Gastrocnemius medialis (tissue), 4 donors: Measurements from ENCODE around the gene SUCLG2.

Experiments
- CTCF ChIP-seq, 5 experiments: fragments of 450-650 bp in 3 of 5; fragments of 200-600 bp in 2 of 5; sonication (generic) in 2 of 5; IDR thresholded peaks in 4 of 5; conservative IDR thresholded peaks in 1 of 5; 1 replicate in 4 of 5; 2 replicates in 1 of 5; pipeline ENCODE4 v1.5.1; 2016 to 2019; ENCODE audit warnings: antibody characterized with exemption in 5 of 5, mild to moderate bottlenecking in 3 of 5, moderate library complexity in 3 of 5
- POLR2A ChIP-seq, 2 donors: fragments of 450-650 bp; IDR thresholded peaks; one replicate each; pipeline ENCODE4 v1.6.1; 2017; ENCODE audit warnings: antibody characterized with exemption in 2 of 2, mild to moderate bottlenecking in 2 of 2, moderate library complexity in 2 of 2

- TF ChIP-seq CTCF (IDR thresholded peaks at IDR 0.05 in 4 of 5, conservative IDR thresholded peaks at IDR 0.05 in 1 of 5) = no peak
- no peak for TF ChIP-seq POLR2A (IDR thresholded peaks at IDR 0.05)
Measured at GRCh38 chr3:67490658-67491057, 163.8 kb downstream of the SUCLG2 start.
